ENCODE measurements around the gene TAS1R2.
"Not testable (repeated sequence)": the region's sequence is repeated elsewhere in the genome, so short reads cannot be mapped to it uniquely, and the experiment has no call there.

- TF ChIP-seq CTCF (IDR thresholded peaks at IDR 0.05 in 8 of 11, conservative IDR thresholded peaks at IDR 0.05 in 3 of 11); POLR2A (IDR thresholded peaks at IDR 0.05); POLR2AphosphoS5 (IDR thresholded peaks at IDR 0.05): not testable (repeated sequence)
These were observed 32.4 kb upstream of the TAS1R2 start for GRCh38 chr1:18891858-18892257.
